PC-3 (cell line): ENCODE measurements around the gene ZNF692. TPM values are rescaled to one million over a fixed set of nuclear protein-coding genes. Genes with fewer than 3 reads are reported as not detected.

ENCODE experiments used
- ATAC-seq: fragments of 200-7000 bp; cut with Tn5 transposase; 2 replicates; pipeline ENCODE4 v1.9.1; 2020; ENCODE audit warnings: mild to moderate bottlenecking, moderate library complexity
- BruUV-seq: library from RNA; stranded (reverse); fragments of 400-500 nt; replicated peaks from 2 replicates; lab custom pipeline; 2021; lab: Mats Ljungman, UMichigan
- CTCF ChIA-PET: fragments of 300-600 bp; sonication (Branson Sonifier 250); formaldehyde crosslinking; loops from one replicate; lab custom pipeline; 2022; ENCODE audit warnings: antibody characterized with exemption; lab: Charles Lee
- POLR2A ChIA-PET: fragments of 300-600 bp; sonication (Branson Sonifier 250); formaldehyde crosslinking; loops from one replicate; lab custom pipeline; 2022; ENCODE audit warnings: antibody characterized with exemption; ENCODE audit not compliant: unreplicated experiment; lab: Charles Lee
- DNase-seq: peaks from one replicate; pipeline ENCODE4 v3.0.0-alpha.2; 2015
- H2AFZ ChIP-seq: fragments of 300-600 bp; sonication (generic); 2 replicates; pipeline ENCODE4 v1.6.0; 2016; ENCODE audit warnings: antibody characterized with exemption, low read length
- H3F3A ChIP-seq: fragments of 300-600 bp; sonication (generic); one replicate; pipeline ENCODE4 v1.6.0; 2017; ENCODE audit warnings: antibody characterized with exemption, low read length, control low read depth, mild to moderate bottlenecking; ENCODE audit not compliant: unreplicated experiment
- H3K27ac ChIP-seq: fragments of 300-600 bp; sonication (generic); 2 replicates; pipeline ENCODE4 v1.5.1; 2016; ENCODE audit warnings: mild to moderate bottlenecking, low read length
- H3K27me3 ChIP-seq: fragments of 300-600 bp; sonication (generic); 2 replicates; pipeline ENCODE4 v1.6.1; 2016; ENCODE audit warnings: low read length, mixed read lengths
- H3K36me3 ChIP-seq: fragments of 300-600 bp; sonication (generic); 2 replicates; pipeline ENCODE4 v1.6.1; 2016; ENCODE audit warnings: low read depth, mixed run types, low read length, mixed read lengths
- H3K4me1 ChIP-seq: fragments of 300-600 bp; sonication (generic); 2 replicates; pipeline ENCODE4 v1.5.1; 2016; ENCODE audit warnings: low read length; ENCODE audit not compliant: insufficient read depth
- H3K4me2 ChIP-seq: fragments of 300-600 bp; sonication (generic); 2 replicates; pipeline ENCODE4 v1.6.0; 2016; ENCODE audit warnings: low read length
- H3K4me3 ChIP-seq: fragments of 300-600 bp; sonication (generic); 2 replicates; pipeline ENCODE4 v1.5.1; 2016; ENCODE audit warnings: mild to moderate bottlenecking, low read length, mixed read lengths
- H3K79me2 ChIP-seq: fragments of 300-600 bp; sonication (generic); 2 replicates; pipeline ENCODE4 v1.6.1; 2017; ENCODE audit warnings: low read length, mixed read lengths
- H3K9ac ChIP-seq: fragments of 300-600 bp; sonication (generic); 2 replicates; pipeline ENCODE4 v1.6.0; 2016; ENCODE audit warnings: mild to moderate bottlenecking, low read length
- H3K9me2 ChIP-seq: fragments of 300-600 bp; sonication (generic); replicated peaks from 2 replicates; pipeline ENCODE4 v1.6.1; 2016; ENCODE audit warnings: mixed run types, low read length, mixed read lengths
- H3K9me3 ChIP-seq: fragments of 300-600 bp; sonication (generic); 2 replicates; pipeline ENCODE4 v1.6.1; 2016; ENCODE audit warnings: low read length, mixed read lengths
- H4K20me1 ChIP-seq: fragments of 300-600 bp; sonication (generic); 2 replicates; pipeline ENCODE4 v1.6.1; 2016; ENCODE audit warnings: low read length, mixed read lengths
- CTCF ChIP-seq: fragments of 300-600 bp; sonication (generic); conservative IDR thresholded peaks from 2 replicates; pipeline ENCODE4 v1.5.1; 2017; ENCODE audit warnings: antibody characterized with exemption, low read depth, mild to moderate bottlenecking, low read length
- EZH2 ChIP-seq: fragments of 300-600 bp; sonication (generic); IDR thresholded peaks from one replicate; pipeline ENCODE4 v1.6.1; 2017; ENCODE audit warnings: antibody characterized with exemption, mild to moderate bottlenecking, low read length; ENCODE audit not compliant: unreplicated experiment
- EZH2phosphoT487 ChIP-seq: fragments of 300-600 bp; sonication (generic); IDR thresholded peaks from 2 replicates; pipeline ENCODE4 v1.6.1; 2018; ENCODE audit warnings: mild to moderate bottlenecking, antibody characterized with exemption, low read length, borderline replicate concordance
- intact Hi-C: fragments of 100-400 bp; cut with micrococcal nuclease; formaldehyde crosslinking; loops from 2 replicates; pipeline ENCODE4 v1.9.0; 2023
- total RNA-seq: library from RNA; depleted of rRNA; stranded (reverse); fragments of >200 nt; gene quantifications from 2 replicates; pipeline ENCODE4 v1.2.3, GENCODE V29; 2014

Gene ZNF692
- total RNA-seq, 1 experiment from 2014 or later = 85.4 TPM

- ChIA-PET POLR2A (no interaction called here), CTCF (interaction anchor here (0.8 to 1.7 kb wide), 2 partner anchors 15 to 16 kb away, joined by 3 to 6 read pairs; partner anchors contain the start of gene ZNF692)
- Histone ChIP-seq H4K20me1 (no peaks in the 10 kb centered on the region), H3K4me2 (peak overlapping the region; percentile 81), H3K9me3 (no peaks in the 10 kb centered on the region), H3K9ac (no peak overlapping the region), H3K4me1 (peaks cover 9% of the 10 kb centered on the region; the same call in 1 of the 2 replicates), H3K27ac (peak overlapping the region; percentile 37; the same call in 1 of the 2 replicates), H3K9me2 (no peaks in the 10 kb centered on the region), H3K27me3 (no peaks in the 10 kb centered on the region), H3F3A (peaks cover 14% of the 10 kb centered on the region), H3K36me3 (no peaks in the 10 kb centered on the region), H3K79me2 (no peaks in the 10 kb centered on the region), H3K4me3 (peak overlapping the region; percentile 75), H2AFZ (no peak overlapping the region)
- BruUV-seq = no TSS peak
- TF ChIP-seq EZH2 (no peak), EZH2phosphoT487 (no peak), CTCF (no peak)
- ATAC-seq (peak; percentile 60), DNase-seq (peak; percentile 99)
- intact Hi-C loops = loop anchor here (1.0 to 2.0 kb wide), 5 partner anchors 11 to 48 kb away; partner anchors contain the start of genes PGBD2, ZNF672 and ZNF692
Measured at GRCh38 chr1:248873993-248874533, 15.2 kb upstream of the ZNF692 start.

- Histone ChIP-seq H3K9ac (peak overlapping the region; percentile 53), H3K9me3 (no peaks in the 10 kb centered on the region), H3K27me3 (no peaks in the 10 kb centered on the region), H4K20me1 (no peaks in the 10 kb centered on the region), H3K9me2 (no peaks in the 10 kb centered on the region), H3F3A (peaks cover 14% of the 10 kb centered on the region), H2AFZ (peak overlapping the region; percentile 92), H3K79me2 (no peaks in the 10 kb centered on the region), H3K4me3 (peak overlapping the region; percentile 75), H3K4me2 (peak overlapping the region; percentile 81), H3K36me3 (no peaks in the 10 kb centered on the region), H3K4me1 (peaks cover 9% of the 10 kb centered on the region; the same call in 1 of the 2 replicates), H3K27ac (peak overlapping the region; percentile 47)
- no TSS peak for BruUV-seq
- ATAC-seq = peak; percentile 84
- ChIA-PET CTCF (interaction anchor here (1.7 kb wide), 1 partner anchor 15 kb away, joined by 6 read pairs; the partner anchor contains the start of gene ZNF692), POLR2A (interaction anchor here (0.6 kb wide), 2 partner anchors 11 to 48 kb away, joined by 3 to 6 read pairs; partner anchors contain the start of gene SH3BP5L)
- peak; percentile 100 for DNase-seq
- TF ChIP-seq EZH2phosphoT487 (no peak), EZH2 (no peak), CTCF (0 out of 2 replicates have a peak, but pooled peaks have one; percentile 26)
- intact Hi-C loops = loop anchor here (1.0 kb wide), 4 partner anchors 10 to 47 kb away; partner anchors contain the start of genes ZNF672 and ZNF692
Measured at GRCh38 chr1:248873409-248873992, 14.6 kb upstream of the ZNF692 start.
